Subcutaneous abdominal adipose tissue (tissue), 5 donors: ENCODE measurements around the gene FXYD1.

Experiments used
- H3K27ac ChIP-seq: one replicate; pipeline ENCODE4 v1.7.0; 2013; ENCODE audit warnings: low read depth, mild to moderate bottlenecking, inconsistent platforms, low read length, moderate library complexity
- H3K27me3 ChIP-seq, 5 donors: one replicate each; pipeline ENCODE4 v1.7.0; 2013; ENCODE audit warnings: low read length in 5 of 5, inconsistent platforms in 1 of 5; ENCODE audit not compliant: control insufficient read depth in 5 of 5, insufficient read depth in 4 of 5
- H3K36me3 ChIP-seq, 5 donors: one replicate each; pipeline ENCODE4 v1.7.0; 2013; ENCODE audit warnings: low read length in 5 of 5; ENCODE audit not compliant: control insufficient read depth in 5 of 5, insufficient read depth in 5 of 5
- H3K4me1 ChIP-seq, 5 donors: one replicate each; pipeline ENCODE4 v1.7.0; 2013; ENCODE audit warnings: low read length in 5 of 5, mild to moderate bottlenecking in 3 of 5, moderate library complexity in 1 of 5; ENCODE audit not compliant: control insufficient read depth in 5 of 5, insufficient read depth in 5 of 5
- H3K4me3 ChIP-seq, 5 donors: one replicate each; pipeline ENCODE4 v1.7.0; 2013; ENCODE audit warnings: low read length in 5 of 5, low read depth in 1 of 5
- H3K9ac ChIP-seq, 5 donors: one replicate each; pipeline ENCODE4 v1.7.0; 2013; ENCODE audit warnings: low read length in 5 of 5, mild to moderate bottlenecking in 4 of 5, moderate library complexity in 3 of 5
- H3K9me3 ChIP-seq, 5 donors: one replicate each; pipeline ENCODE4 v1.7.0; 2013; ENCODE audit warnings: low read length in 5 of 5; ENCODE audit not compliant: control insufficient read depth in 5 of 5
- donor health status: healthy.
- donor health status: healthy.
- donor health status: healthy.
- donor health status: healthy.
- donor health status: healthy.

The FXYD1 gene

DNA sequence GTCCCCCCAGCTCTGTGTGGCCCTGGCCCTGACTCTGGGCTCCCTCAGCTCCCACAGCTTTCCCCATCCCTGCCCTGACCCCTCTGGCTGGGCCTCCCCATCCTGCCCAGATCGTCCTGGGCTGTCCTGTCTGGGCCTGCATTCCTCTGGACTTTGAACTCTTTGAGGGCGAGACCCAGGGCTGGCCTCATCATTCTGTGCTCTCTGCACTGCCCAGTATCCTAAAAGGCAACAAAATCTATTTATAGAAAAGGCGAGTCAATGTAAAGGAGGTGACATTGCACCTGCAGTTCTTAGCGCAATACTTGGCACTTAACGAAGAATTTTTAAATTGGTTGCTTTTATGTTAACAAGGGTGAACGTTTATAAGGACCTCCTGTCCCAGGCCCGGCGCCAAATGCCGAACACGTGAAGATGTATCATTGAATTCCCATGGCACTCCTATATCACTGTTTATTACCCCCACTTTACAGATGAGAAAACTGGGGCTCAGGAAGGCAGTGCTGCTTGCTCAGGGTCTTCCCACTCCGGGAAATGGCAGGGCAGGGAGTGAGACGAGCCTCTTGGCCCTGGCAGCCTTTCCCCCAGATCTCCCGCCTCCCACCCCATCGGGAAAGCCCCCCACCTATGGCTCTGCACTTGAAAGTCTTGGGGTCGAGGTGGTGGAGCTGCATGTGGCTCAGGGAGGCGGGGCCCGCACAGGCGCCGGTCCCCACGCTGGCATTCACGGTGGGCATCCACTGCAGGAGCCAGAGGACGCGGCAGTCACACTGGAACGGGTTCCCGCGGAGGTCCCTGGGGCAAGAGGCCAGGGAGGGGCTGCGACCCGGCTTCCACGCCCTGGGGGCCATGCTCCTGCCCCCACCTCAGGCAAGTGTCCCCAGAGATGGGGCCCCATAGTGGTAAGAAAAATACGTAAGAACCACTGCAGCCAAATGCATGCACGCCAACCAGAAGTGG, 7.6 kb upstream of the FXYD1 start:
- Histone ChIP-seq H3K4me1 (peaks cover 2 to 30% (median 19%) of the 10 kb centered on the region in 5 donors), H3K4me3 (no peak overlapping the region), H3K27ac (no peak overlapping the region), H3K9me3 (no peaks in the 10 kb centered on the region), H3K9ac (no peak overlapping the region), H3K27me3 (no peaks in the 10 kb centered on the region), H3K36me3 (peaks cover 0 to 2% (median 0%) of the 10 kb centered on the region in 5 donors)

DNA sequence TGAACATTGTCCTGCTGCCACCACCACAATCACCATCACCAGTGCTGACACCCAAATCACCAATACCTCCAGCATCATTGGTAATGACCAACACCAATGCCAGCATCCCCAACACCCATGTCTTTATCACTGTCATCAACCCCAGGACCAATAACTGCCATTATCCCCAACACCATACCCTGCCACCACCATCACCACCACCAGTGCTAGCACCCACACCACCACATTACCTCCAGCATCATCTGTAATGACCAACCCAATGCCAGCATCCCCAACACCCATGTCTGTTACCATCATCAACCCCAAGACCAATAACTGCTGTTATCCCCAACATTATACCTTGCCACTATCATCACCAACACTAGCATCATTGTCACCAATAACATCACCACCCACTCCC, 6.4 kb upstream of the FXYD1 start:
- H3K36me3 ChIP-seq: peaks cover 0 to 2% (median 0%) of the 10 kb centered on the region in 5 donors
- no peak overlapping the region for H3K27ac ChIP-seq
- H3K9ac ChIP-seq: no peak overlapping the region
- H3K4me3 ChIP-seq: peak overlapping the region in 1 of 5 donors; percentile 45
- no peaks in the 10 kb centered on the region for H3K9me3 ChIP-seq
- peaks cover 2 to 23% (median 12%) of the 10 kb centered on the region in 5 donors for H3K4me1 ChIP-seq
- H3K27me3 ChIP-seq: no peaks in the 10 kb centered on the region

DNA sequence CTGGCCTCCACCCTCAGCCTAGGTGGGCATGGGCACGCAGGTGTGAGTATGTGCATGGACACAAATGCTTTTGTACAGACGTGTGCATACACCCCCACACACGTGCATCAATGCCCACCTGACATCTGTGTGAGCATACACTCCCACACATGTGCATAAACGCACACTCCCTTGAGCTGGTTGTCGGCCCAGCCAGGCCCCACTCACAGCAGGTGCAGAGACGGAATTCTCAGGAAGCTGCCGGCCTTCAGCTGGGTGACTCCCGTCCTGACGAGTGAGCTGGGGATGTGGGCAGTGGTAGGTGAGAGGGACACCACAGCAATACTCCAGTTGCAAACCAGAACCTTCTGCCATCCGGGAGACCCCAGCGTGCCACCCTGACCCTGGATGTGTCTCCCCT, 4.8 kb upstream of the FXYD1 start:
- H3K4me1 ChIP-seq: peaks cover 4 to 36% (median 23%) of the 10 kb centered on the region in 5 donors
- H3K36me3 ChIP-seq: peaks cover 0 to 2% (median 0%) of the 10 kb centered on the region in 5 donors
- no peak overlapping the region for H3K27ac ChIP-seq
- H3K27me3 ChIP-seq: no peaks in the 10 kb centered on the region
- peak overlapping the region in 3 of 5 donors; percentile 18 to 53 (median 45) for H3K4me3 ChIP-seq
- H3K9me3 ChIP-seq: no peaks in the 10 kb centered on the region
- no peak overlapping the region for H3K9ac ChIP-seq

DNA sequence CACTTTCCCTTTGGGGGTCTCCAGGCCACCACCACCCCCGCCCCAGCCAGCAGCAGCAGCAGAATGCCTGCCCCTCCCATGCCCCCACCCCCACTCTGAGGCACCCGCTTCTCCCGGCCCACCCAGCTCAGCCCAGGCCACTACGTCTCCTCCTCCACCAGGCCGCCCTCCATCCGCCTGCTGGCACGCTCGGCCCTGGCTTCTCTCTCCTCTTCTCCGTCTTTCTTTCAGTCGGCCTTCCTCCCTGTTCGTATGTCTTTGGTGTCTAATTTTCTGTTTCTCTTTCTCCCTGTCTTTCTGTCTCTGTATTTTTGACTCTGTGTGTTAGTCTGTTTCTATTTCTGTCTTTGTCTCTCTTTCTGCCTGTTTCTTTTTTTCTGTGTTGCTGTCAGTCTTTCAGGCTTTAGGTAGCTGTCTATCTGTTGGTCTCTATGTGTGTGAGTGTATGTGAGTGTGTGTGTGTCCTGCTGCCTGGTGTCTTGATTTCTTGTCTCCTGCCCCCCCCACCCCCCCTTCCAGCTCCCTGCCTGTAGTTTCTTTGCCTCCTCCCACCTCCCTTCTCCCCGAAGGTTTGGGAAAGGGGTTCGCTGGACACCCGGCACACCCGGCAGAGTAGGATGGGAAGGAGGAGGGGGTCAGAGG, 3.9 kb upstream of the FXYD1 start, which contains the start of gene LGI4:
Gene LGI4 (minus strand): TSS at position 459 of the 642 bp plus-strand sequence. CDS start 379 bp downstream, at position 80.
- peak within 1 kb of the TSS in 2 of 5 donors; percentile 30 to 56 for H3K9ac ChIP-seq
- H3K4me3 ChIP-seq: peak within 1 kb of the TSS in 3 of 5 donors; percentile 45 to 53 (median 52)
- H3K9me3 ChIP-seq: no peaks in the 10 kb centered on the region

GRCh38 chr19:35135389-35135909, 3.2 kb upstream of the FXYD1 start:
- H3K9ac ChIP-seq: peak overlapping the region in 2 of 5 donors; percentile 30 to 56
- no peak overlapping the region for H3K27ac ChIP-seq
- H3K9me3 ChIP-seq: no peaks in the 10 kb centered on the region
- no peaks in the 10 kb centered on the region for H3K27me3 ChIP-seq
- H3K36me3 ChIP-seq: peaks cover 0 to 2% (median 0%) of the 10 kb centered on the region in 5 donors
- peak overlapping the region in 3 of 5 donors; percentile 11 to 52 (median 45) for H3K4me3 ChIP-seq
- H3K4me1 ChIP-seq: peaks cover 6 to 49% (median 39%) of the 10 kb centered on the region in 5 donors

More for the DNA sequence above, 3.9 kb upstream of the FXYD1 start, which contains the start of gene LGI4:
- H3K27me3 ChIP-seq: no peaks in the 10 kb centered on the region
- no peak within 1 kb of the TSS for H3K27ac ChIP-seq
- H3K4me1 ChIP-seq: peaks cover 6 to 42% (median 32%) of the 10 kb centered on the region in 5 donors
- peaks cover 0 to 2% (median 0%) of the 10 kb centered on the region in 5 donors for H3K36me3 ChIP-seq

DNA sequence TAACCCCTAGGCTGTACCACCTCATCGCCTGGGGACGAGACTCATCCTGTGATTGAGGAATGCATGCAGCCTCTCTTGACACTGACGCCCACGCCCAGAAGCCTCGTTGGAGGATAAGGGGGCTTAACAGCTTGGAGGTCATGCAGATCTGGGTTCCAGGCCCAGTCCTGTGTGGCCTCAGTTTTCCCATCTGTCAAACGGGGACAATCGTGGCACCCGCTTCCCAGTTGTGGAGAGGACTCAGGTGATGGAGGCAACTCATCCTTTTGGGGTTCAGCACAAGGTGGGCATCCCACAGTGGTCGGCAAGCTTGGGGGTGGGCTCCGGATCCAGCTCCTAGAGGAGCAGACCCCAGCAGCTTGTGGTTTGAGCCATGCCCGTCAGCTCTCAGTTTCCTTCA, 2.4 kb upstream of the FXYD1 start:
- Histone ChIP-seq H3K9ac (no peak overlapping the region), H3K4me1 (peaks cover 6 to 55% (median 44%) of the 10 kb centered on the region in 5 donors), H3K27ac (no peak overlapping the region)

GRCh38 chr19:35136977-35137702, 1.5 kb upstream of the FXYD1 start:
- H3K4me1 ChIP-seq: peaks cover 6 to 64% (median 52%) of the 10 kb centered on the region in 5 donors
- no peaks in the 10 kb centered on the region for H3K9me3 ChIP-seq
- peaks cover 0 to 2% (median 0%) of the 10 kb centered on the region in 5 donors for H3K27me3 ChIP-seq
- H3K9ac ChIP-seq: no peak overlapping the region
- H3K4me3 ChIP-seq: no peak overlapping the region
- H3K27ac ChIP-seq: no peak overlapping the region
- no peaks in the 10 kb centered on the region for H3K36me3 ChIP-seq

More for the DNA sequence above, 2.4 kb upstream of the FXYD1 start:
- Histone ChIP-seq H3K36me3 (no peaks in the 10 kb centered on the region), H3K4me3 (no peak overlapping the region), H3K9me3 (no peaks in the 10 kb centered on the region), H3K27me3 (no peaks in the 10 kb centered on the region)

- H3K27me3 ChIP-seq: peaks cover 0 to 3% (median 0%) of the 10 kb centered on the region in 5 donors
- peak overlapping the region; percentile 76 for H3K27ac ChIP-seq
- peaks cover 6 to 60% (median 59%) of the 10 kb centered on the region in 5 donors for H3K4me1 ChIP-seq
- H3K9me3 ChIP-seq: no peaks in the 10 kb centered on the region
- H3K36me3 ChIP-seq: no peaks in the 10 kb centered on the region
- peak overlapping the region; percentile 17 to 67 (median 55) for H3K4me3 ChIP-seq
- H3K9ac ChIP-seq: peak overlapping the region in 2 of 5 donors; percentile 34 to 42
Measured at GRCh38 chr19:35140207-35140961, 1.8 kb downstream of the FXYD1 start.
